Germinal center (tissue), 1 donor: ENCODE data around the gene ARL4D.

Source experiments
- DNase-seq: peaks from one replicate; pipeline ENCODE4 v3.0.0; 2012; ENCODE audit warnings: mixed read lengths, low spot score

ARL4D gene

GRCh38 chr17:43427362-43428043 lies 28.7 kb downstream of the ARL4D start:
- no peak for DNase-seq

- DNase-seq: no peak
These were observed 29.7 kb downstream of the ARL4D start for GRCh38 chr17:43428524-43428923.

- DNase-seq: no peak
These were observed 32.3 kb downstream of the ARL4D start for GRCh38 chr17:43430936-43431713.

- DNase-seq: no peak
These were observed 33.1 kb downstream of the ARL4D start for GRCh38 chr17:43431714-43432523.

GRCh38 chr17:43434902-43435319 lies 36.1 kb downstream of the ARL4D start:
- no peak for DNase-seq

- no peak for DNase-seq
These were observed 39.0 kb downstream of the ARL4D start for GRCh38 chr17:43437756-43438155.

GRCh38 chr17:43438626-43439025 lies 39.8 kb downstream of the ARL4D start:
- DNase-seq: no peak

GRCh38 chr17:43439041-43439440 lies 40.2 kb downstream of the ARL4D start:
- DNase-seq: no peak

- no peak for DNase-seq
These were observed 43.9 kb downstream of the ARL4D start for GRCh38 chr17:43442711-43443110.

- DNase-seq: no peak
These were observed 44.6 kb downstream of the ARL4D start for GRCh38 chr17:43443381-43443780.

GRCh38 chr17:43444223-43445008 lies 45.6 kb downstream of the ARL4D start:
- DNase-seq: no peak

- DNase-seq: no peak
These were observed 46.3 kb downstream of the ARL4D start for GRCh38 chr17:43445009-43445589.

GRCh38 chr17:43446773-43447172 lies 48.0 kb downstream of the ARL4D start:
- DNase-seq: no peak

- DNase-seq: no peak
These were observed 50.1 kb downstream of the ARL4D start for GRCh38 chr17:43448720-43449469.

GRCh38 chr17:43449470-43450248 lies 50.9 kb downstream of the ARL4D start:
- DNase-seq: no peak
